Neural cell (in vitro differentiated cells): ENCODE results near the gene AK4. TPM values are rescaled to one million over a fixed set of nuclear protein-coding genes. Genes with fewer than 3 reads are reported as not detected.
"Not testable (repeated sequence)": the region's sequence is repeated elsewhere in the genome, so short reads cannot be mapped to it uniquely, and the experiment has no call there.

Experiments used
- H2AFZ ChIP-seq: fragments of 200-600, 300-800 bp; sonication (generic), shearing (Covaris generic); 2 replicates; pipeline ENCODE4 v1.6.0; 2014; ENCODE audit warnings: low read depth, mild to moderate bottlenecking, antibody characterized with exemption, low read length, moderate library complexity
- H3F3A ChIP-seq: fragments of 200-600 bp; shearing (Covaris generic); 2 replicates; pipeline ENCODE4 v1.6.1; 2016; ENCODE audit warnings: mild to moderate bottlenecking, moderate library complexity, mixed read lengths, antibody characterized with exemption, low read length; ENCODE audit not compliant: insufficient read depth, poor library complexity, severe bottlenecking
- H3K27ac ChIP-seq: fragments of 200-600, 300-800 bp; sonication (generic), shearing (Covaris generic); 2 replicates; pipeline ENCODE4 v1.5.1; 2014; ENCODE audit warnings: mild to moderate bottlenecking, low read length, moderate library complexity
- H3K27me3 ChIP-seq: fragments of 300-800, 200-600 bp; sonication (generic), shearing (Covaris generic); 2 replicates; pipeline ENCODE4 v1.6.0; 2014; ENCODE audit warnings: mild to moderate bottlenecking, low read depth, low read length, moderate library complexity; ENCODE audit not compliant: insufficient read depth
- H3K36me3 ChIP-seq: fragments of 300-800, 200-600 bp; sonication (generic), shearing (Covaris generic); 2 replicates; pipeline ENCODE4 v1.5.1; 2014; ENCODE audit warnings: mild to moderate bottlenecking, antibody characterized with exemption, low read length, moderate library complexity; ENCODE audit not compliant: insufficient read depth
- H3K4me2 ChIP-seq: fragments of 300-800, 200-600 bp; sonication (generic), shearing (Covaris generic); 2 replicates; pipeline ENCODE4 v1.6.0; 2014; ENCODE audit warnings: mild to moderate bottlenecking, low read length
- H3K4me3 ChIP-seq: fragments of 300-800, 200-600 bp; sonication (generic), shearing (Covaris generic); 2 replicates; pipeline ENCODE4 v1.5.1; 2014; ENCODE audit warnings: mild to moderate bottlenecking, low read length, moderate library complexity
- H3K79me2 ChIP-seq: fragments of 200-600 bp; shearing (Covaris generic); replicated peaks from 2 replicates; pipeline ENCODE4 v1.6.0; 2014; ENCODE audit warnings: mild to moderate bottlenecking, low read length, moderate library complexity; ENCODE audit not compliant: insufficient read depth
- H3K9ac ChIP-seq: fragments of 300-800, 200-600 bp; sonication (generic), shearing (Covaris generic); 2 replicates; pipeline ENCODE4 v1.6.1; 2016; ENCODE audit warnings: mild to moderate bottlenecking, low read length, mixed read lengths
- H3K9me2 ChIP-seq: fragments of 200-600 bp; shearing (Covaris generic); 2 replicates; pipeline ENCODE4 v1.6.1; 2016; ENCODE audit warnings: mild to moderate bottlenecking, low read length, mixed read lengths; ENCODE audit not compliant: insufficient read depth
- H3K9me3 ChIP-seq: fragments of 200-600, 300-800 bp; sonication (generic), shearing (Covaris generic); 2 replicates; pipeline ENCODE4 v1.6.1; 2016; ENCODE audit warnings: mild to moderate bottlenecking, mixed run types, low read length, moderate library complexity, mixed read lengths
- H4K20me1 ChIP-seq: fragments of 200-600 bp; shearing (Covaris generic); 2 replicates; pipeline ENCODE4 v1.6.1; 2016; ENCODE audit warnings: mild to moderate bottlenecking, mixed run types; ENCODE audit not compliant: insufficient read depth
- CTCF ChIP-seq: fragments of 450-650 bp; IDR thresholded peaks from 2 replicates; pipeline ENCODE4 v1.5.1; 2014; ENCODE audit warnings: antibody characterized with exemption, mild to moderate bottlenecking, moderate library complexity; ENCODE audit not compliant: poor library complexity, severe bottlenecking
- EP300 ChIP-seq: fragments of 450-650 bp; conservative IDR thresholded peaks from 2 replicates; pipeline ENCODE4 v1.6.1; 2014; ENCODE audit warnings: antibody characterized with exemption, mild to moderate bottlenecking, moderate library complexity; ENCODE audit not compliant: poor library complexity, severe bottlenecking
- EZH2 ChIP-seq: fragments of 200-600, 300-800 bp; shearing (Covaris generic), sonication (generic); IDR thresholded peaks from 2 replicates; pipeline ENCODE4 v1.6.1; 2014; ENCODE audit warnings: antibody characterized with exemption, low read length, borderline replicate concordance, mild to moderate bottlenecking; ENCODE audit not compliant: insufficient read depth, poor library complexity, severe bottlenecking
- MXI1 ChIP-seq: fragments of 450-650 bp; conservative IDR thresholded peaks from 2 replicates; pipeline ENCODE4 v1.6.1; 2014; ENCODE audit warnings: antibody characterized with exemption, mild to moderate bottlenecking; ENCODE audit not compliant: poor library complexity, severe bottlenecking
- POLR2AphosphoS5 ChIP-seq: IDR thresholded peaks from 2 replicates; pipeline ENCODE4 v1.6.1; 2012
- RAD21 ChIP-seq: fragments of 450-650 bp; conservative IDR thresholded peaks from 2 replicates; pipeline ENCODE4 v1.6.1; 2014; ENCODE audit warnings: antibody characterized with exemption, mild to moderate bottlenecking, moderate library complexity
- REST ChIP-seq: IDR thresholded peaks from 2 replicates; pipeline ENCODE4 v1.6.1; 2012; ENCODE audit warnings: borderline replicate concordance
- SMC3 ChIP-seq: fragments of 450-650 bp; conservative IDR thresholded peaks from 2 replicates; pipeline ENCODE4 v1.6.1; 2014; ENCODE audit warnings: antibody characterized with exemption, mild to moderate bottlenecking, moderate library complexity; ENCODE audit not compliant: poor library complexity
- TAF1 ChIP-seq: IDR thresholded peaks from 2 replicates; pipeline ENCODE4 v1.6.1; 2012; ENCODE audit warnings: low read depth
- polyA plus RNA-seq: library from polyadenylated mRNA; depleted of rRNA; stranded (reverse); fragments of >200 nt; gene quantifications from 2 replicates; pipeline ENCODE4 v1.2.3, GENCODE V29; 2014

The AK4 gene
- polyA plus RNA-seq, 1 donor from 2014 or later: 1.9 TPM

DNA sequence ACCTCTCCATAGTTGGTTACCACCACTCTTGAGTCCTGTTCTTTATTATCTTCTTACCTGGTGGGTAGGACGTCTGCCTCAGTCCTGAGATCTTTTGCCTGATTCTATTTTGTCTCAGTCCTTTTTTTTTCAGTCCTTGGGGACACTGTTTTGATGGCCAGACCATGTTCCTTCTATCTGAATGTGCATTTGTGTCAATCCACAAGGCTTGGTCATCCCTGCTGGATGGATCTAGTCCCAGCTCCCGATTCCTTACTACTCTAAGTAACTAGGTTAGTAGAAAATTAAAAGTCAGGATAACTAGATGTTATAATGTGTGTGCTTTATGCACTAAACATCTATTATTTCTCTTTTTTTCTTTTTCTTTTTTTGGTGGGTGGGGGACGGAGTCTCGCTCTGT is 28.1 kb upstream of the AK4 start:
- Histone ChIP-seq H3K27me3 (no peaks in the 10 kb centered on the region), H3F3A (no peaks in the 10 kb centered on the region), H2AFZ (no peak overlapping the region), H3K4me2 (no peak overlapping the region), H3K27ac (no peak overlapping the region), H3K9ac (no peak overlapping the region), H3K4me3 (no peak overlapping the region), H3K79me2 (no peaks in the 10 kb centered on the region), H3K9me2 (no peaks in the 10 kb centered on the region), H3K36me3 (no peaks in the 10 kb centered on the region), H3K9me3 (no peaks in the 10 kb centered on the region), H4K20me1 (no peaks in the 10 kb centered on the region)
- no peak for TF ChIP-seq EZH2
- no peak for TF ChIP-seq CTCF
- TF ChIP-seq EP300: no peak
- no peak for TF ChIP-seq RAD21
- no peak for TF ChIP-seq TAF1
- no peak for TF ChIP-seq MXI1
- no peak for TF ChIP-seq SMC3
- TF ChIP-seq POLR2AphosphoS5: no peak
- TF ChIP-seq REST: no peak

DNA sequence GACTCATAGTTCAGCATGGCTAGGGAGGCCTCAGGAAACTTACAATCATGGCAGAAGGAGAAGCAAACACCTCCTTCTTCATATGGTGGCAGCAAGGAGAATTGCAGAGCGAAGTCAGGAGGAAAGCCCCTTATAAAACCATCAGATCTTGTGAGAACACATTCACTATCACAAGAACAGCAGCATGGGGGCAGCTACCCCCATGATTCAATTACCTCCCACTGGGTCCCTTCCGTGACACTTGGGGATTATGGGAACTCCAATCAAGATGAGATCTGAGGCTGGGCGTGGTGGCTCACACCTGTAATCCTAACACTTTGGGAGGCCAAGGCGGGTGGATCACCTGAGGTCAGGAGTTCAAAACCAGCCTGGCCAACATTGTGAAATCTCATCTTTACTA is 18.9 kb upstream of the AK4 start:
- H4K20me1 ChIP-seq, H3K4me2 ChIP-seq, H3K27me3 ChIP-seq, H3K36me3 ChIP-seq, H3K4me3 ChIP-seq, H2AFZ ChIP-seq, H3K79me2 ChIP-seq, H3F3A ChIP-seq, H3K9me3 ChIP-seq, H3K9me2 ChIP-seq, H3K9ac ChIP-seq, H3K27ac ChIP-seq: not testable (repeated sequence)

GRCh38 chr1:65138524-65138923 is 9.5 kb upstream of the AK4 start:
- Histone ChIP-seq H3K79me2 (no peaks in the 10 kb centered on the region), H3K36me3 (no peaks in the 10 kb centered on the region), H3K4me2 (no peak overlapping the region), H2AFZ (no peak overlapping the region), H3K4me3 (no peak overlapping the region), H3K9me2 (no peaks in the 10 kb centered on the region), H3K9ac (no peak overlapping the region), H3F3A (no peaks in the 10 kb centered on the region), H3K9me3 (no peaks in the 10 kb centered on the region), H3K27me3 (no peaks in the 10 kb centered on the region), H3K27ac (no peak overlapping the region), H4K20me1 (no peaks in the 10 kb centered on the region)
- no peak for TF ChIP-seq RAD21
- no peak for TF ChIP-seq CTCF
- no peak for TF ChIP-seq TAF1
- TF ChIP-seq SMC3: no peak
- TF ChIP-seq EZH2: no peak

- H3K27me3 ChIP-seq, H3K4me2 ChIP-seq, H3K79me2 ChIP-seq, H3K4me3 ChIP-seq, H3K27ac ChIP-seq, H4K20me1 ChIP-seq, H3K9me2 ChIP-seq, H3K9me3 ChIP-seq, H3F3A ChIP-seq, H3K36me3 ChIP-seq, H3K9ac ChIP-seq, H2AFZ ChIP-seq: not testable (repeated sequence)
Observed at GRCh38 chr1:65139793-65140192, 8.2 kb upstream of the AK4 start.
